B cell (primary cell): Measurements from ENCODE around the gene UBR3. TPM values are rescaled to one million over a fixed set of nuclear protein-coding genes. Genes with fewer than 3 reads are reported as not detected.
"Not testable (repeated sequence)": the region's sequence is repeated elsewhere in the genome, so short reads cannot be mapped to it uniquely, and the experiment has no call there.

Experiments used
- ATAC-seq: fragments of 200-7000 bp; cut with Tn5 transposase; one replicate; pipeline ENCODE4 v1.10.0; 2021; ENCODE audit warnings: low read depth, mild to moderate bottlenecking, moderate number of reproducible peaks, moderate library complexity
- CTCF ChIA-PET: fragments of 350-600 bp; sonication (Branson Sonifier 250); formaldehyde crosslinking; loops from one replicate; lab custom pipeline; 2021; ENCODE audit warnings: antibody characterized with exemption, inconsistent platforms; lab: Charles Lee
- POLR2A ChIA-PET: fragments of 350-600 bp; sonication (Branson Sonifier 250); formaldehyde crosslinking; loops from one replicate; lab custom pipeline; 2021; ENCODE audit warnings: antibody characterized with exemption; lab: Charles Lee
- DNase-seq: peaks from one replicate; pipeline ENCODE4 v3.0.0; 2013
- H2AFZ ChIP-seq: 2 replicates; pipeline ENCODE4 v1.6.1; 2012; ENCODE audit warnings: mild to moderate bottlenecking, low read depth, low read length; ENCODE audit not compliant: insufficient read depth, poor library complexity, severe bottlenecking
- H3K27ac ChIP-seq, 2 donors: 1 replicate in 1 of 2; 2 replicates in 1 of 2; pipeline ENCODE4 v1.5.1; 2012 to 2013; ENCODE audit warnings: low read length in 2 of 2, mild to moderate bottlenecking in 2 of 2, moderate library complexity in 1 of 2
- H3K27me3 ChIP-seq, 4 experiments: fragments of 200-600 bp in 1 of 4; sonication (generic) in 1 of 4; replicated peaks in 1 of 4; 1 replicate in 2 of 4; 2 replicates in 2 of 4; pipeline versions ENCODE4 v1.6.1 to v1.7.0; 2013 to 2016; ENCODE audit warnings: low read length in 3 of 4, mild to moderate bottlenecking in 2 of 4, mixed read lengths in 1 of 4, moderate library complexity in 1 of 4; ENCODE audit not compliant: insufficient read depth in 4 of 4, control insufficient read depth in 3 of 4; ENCODE audit errors: control extremely low read depth in 1 of 4
- H3K36me3 ChIP-seq, 2 experiments: replicated peaks in 1 of 2; 1 replicate in 1 of 2; 2 replicates in 1 of 2; pipeline versions ENCODE4 v1.6.1 to v1.7.1; 2013; ENCODE audit warnings: low read length in 1 of 2; ENCODE audit not compliant: insufficient read depth in 2 of 2, control insufficient read depth in 1 of 2; ENCODE audit errors: control extremely low read depth in 1 of 2, extremely low read depth in 1 of 2
- H3K4me1 ChIP-seq, 2 donors: fragments of 200-600 bp in 1 of 2; sonication (generic) in 1 of 2; 1 replicate in 1 of 2; 2 replicates in 1 of 2; pipeline versions ENCODE4 v1.5.1 to v1.6.1; 2013 to 2017; ENCODE audit warnings: low read length in 2 of 2; ENCODE audit not compliant: control insufficient read depth in 2 of 2, insufficient read depth in 2 of 2
- H3K4me2 ChIP-seq: replicated peaks from 2 replicates; pipeline ENCODE3; 2012; ENCODE audit warnings: mild to moderate bottlenecking, low read depth, low read length; ENCODE audit not compliant: poor library complexity, severe bottlenecking
- H3K4me3 ChIP-seq, 5 experiments: fragments of 200-600 bp in 1 of 5; sonication (generic) in 1 of 5; 1 replicate in 3 of 5; 2 replicates in 2 of 5; pipeline versions ENCODE4 v1.5.1 to v1.7.0; 2011 to 2016; ENCODE audit warnings: low read length in 4 of 5, mild to moderate bottlenecking in 4 of 5, low read depth in 2 of 5, control low read depth in 1 of 5, moderate library complexity in 1 of 5; ENCODE audit not compliant: insufficient read depth in 1 of 5; ENCODE audit errors: control extremely low read depth in 1 of 5, extremely low read depth in 1 of 5
- H3K79me2 ChIP-seq: fragments of 200-600 bp; sonication (generic); one replicate; pipeline ENCODE4 v1.6.0; 2016; ENCODE audit warnings: low read length; ENCODE audit not compliant: control insufficient read depth, insufficient read depth
- H3K9ac ChIP-seq: fragments of 200-600 bp; sonication (generic); 2 replicates; pipeline ENCODE4 v1.6.1; 2017; ENCODE audit warnings: mild to moderate bottlenecking, low read length, moderate library complexity
- H3K9me3 ChIP-seq, 3 donors: one replicate each; pipeline versions ENCODE4 v1.6.1 to v1.7.1; 2013; ENCODE audit warnings: low read length in 2 of 3; ENCODE audit not compliant: control insufficient read depth in 2 of 3, insufficient read depth in 1 of 3; ENCODE audit errors: control extremely low read depth in 1 of 3
- H4K20me1 ChIP-seq: 2 replicates; pipeline ENCODE4 v1.6.0; 2012; ENCODE audit warnings: mild to moderate bottlenecking, low read length; ENCODE audit not compliant: insufficient read depth, control insufficient read depth, poor library complexity, severe bottlenecking
- H3K27ac Mint-ChIP-seq: one replicate; pipeline ENCODE4 v1.8.0; 2021; ENCODE audit warnings: mixed read lengths
- H3K27me3 Mint-ChIP-seq: one replicate; pipeline ENCODE4 v1.8.0; 2021; ENCODE audit warnings: mixed read lengths
- H3K4me1 Mint-ChIP-seq: one replicate; pipeline ENCODE4 v1.8.0; 2021; ENCODE audit warnings: mixed read lengths
- H3K4me3 Mint-ChIP-seq: one replicate; pipeline ENCODE4 v1.8.0; 2021; ENCODE audit warnings: mixed read lengths
- H3K9me3 Mint-ChIP-seq: one replicate; pipeline ENCODE4 v1.8.0; 2022; ENCODE audit warnings: mixed read lengths; ENCODE audit not compliant: insufficient read depth
- EZH2 ChIP-seq: IDR thresholded peaks from 2 replicates; pipeline ENCODE4 v1.6.1; 2012; ENCODE audit warnings: borderline replicate concordance, low read depth, mild to moderate bottlenecking, moderate library complexity, low read length; ENCODE audit not compliant: insufficient read depth, poor library complexity, severe bottlenecking
- WGBS: methylation state at CpG from one replicate; pipeline ENCODE4 v1.1.5; 2013; ENCODE audit warnings: missing lambda C conversion rate; ENCODE audit not compliant: insufficient coverage; 5-methylcytosine and 5-hydroxymethylcytosine counted together
- intact Hi-C: fragments of 100-400 bp; cut with micrococcal nuclease; formaldehyde crosslinking; loops from one replicate; pipeline ENCODE4 v1.10.0; 2022
- polyA plus RNA-seq: library from polyadenylated mRNA; depleted of rRNA; stranded (reverse); fragments of >200 nt; gene quantifications from 2 replicates; pipeline ENCODE4 v1.2.3, GENCODE V29; 2012
- total RNA-seq, 2 donors: library from RNA; stranded (reverse); fragments of 120-200 nt in 1 of 2; gene quantifications; 1 replicate in 1 of 2; 2 replicates in 1 of 2; pipeline versions ENCODE4 v1.2.3 to v1.2.4, GENCODE V29; 2013 to 2022
- TF ChIP-seq, protein P1 (sequence below): fragments of 200-600 bp; IDR thresholded peaks from one replicate; pipeline ENCODE4 v1.8.0; 2022; ENCODE audit warnings: antibody characterized with exemption, mild to moderate bottlenecking

Gene UBR3
- total and polyA plus RNA-seq, 2 donors (not counting 1 experiment from before 2014, with no cell fraction given), result 5.9 to 58.1 TPM

DNA sequence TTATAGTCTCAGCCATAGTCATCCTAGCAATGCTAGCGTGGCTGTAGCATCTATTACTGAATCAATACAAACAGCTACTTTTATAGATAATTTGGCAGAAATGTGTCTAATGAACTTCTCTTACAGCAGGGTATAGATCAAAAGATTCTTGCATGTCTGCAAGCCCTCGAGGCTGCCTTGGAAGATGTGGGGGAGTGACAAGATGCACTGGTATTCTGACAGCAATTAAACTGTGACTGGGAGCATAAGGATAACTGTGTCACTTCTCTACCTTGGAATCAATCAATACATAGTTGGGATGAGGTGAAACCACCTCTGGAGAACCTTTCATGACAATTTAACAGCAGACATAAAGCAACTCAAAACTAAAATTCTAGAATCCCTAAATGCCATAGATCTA is 291.4 kb downstream of the UBR3 start:
- H3K27ac ChIP-seq, result no peak overlapping the region
- no peak for DNase-seq
- H3K9ac ChIP-seq, result no peak overlapping the region
- no peak overlapping the region for H3K27ac Mint-ChIP-seq
- H3K9me3 ChIP-seq, result peaks cover 0 to 10% (median 0%) of the 10 kb centered on the region in 3 donors
- H3K79me2 ChIP-seq, result no peaks in the 10 kb centered on the region
- intact Hi-C loops, result no loop called here
- ATAC-seq, result no peak
- no peaks in the 10 kb centered on the region for H3K4me1 Mint-ChIP-seq
- no peak overlapping the region for H3K4me2 ChIP-seq
- H2AFZ ChIP-seq, result no peak overlapping the region
- ChIA-PET CTCF (no interaction called here), POLR2A (no interaction called here)
- no peaks in the 10 kb centered on the region for H4K20me1 ChIP-seq
- no peaks in the 10 kb centered on the region for H3K36me3 ChIP-seq
- no peaks in the 10 kb centered on the region for H3K4me1 ChIP-seq
- H3K4me3 ChIP-seq, result no peak overlapping the region
- TF ChIP-seq EZH2, result no peak
- TF ChIP-seq, protein P1, sequence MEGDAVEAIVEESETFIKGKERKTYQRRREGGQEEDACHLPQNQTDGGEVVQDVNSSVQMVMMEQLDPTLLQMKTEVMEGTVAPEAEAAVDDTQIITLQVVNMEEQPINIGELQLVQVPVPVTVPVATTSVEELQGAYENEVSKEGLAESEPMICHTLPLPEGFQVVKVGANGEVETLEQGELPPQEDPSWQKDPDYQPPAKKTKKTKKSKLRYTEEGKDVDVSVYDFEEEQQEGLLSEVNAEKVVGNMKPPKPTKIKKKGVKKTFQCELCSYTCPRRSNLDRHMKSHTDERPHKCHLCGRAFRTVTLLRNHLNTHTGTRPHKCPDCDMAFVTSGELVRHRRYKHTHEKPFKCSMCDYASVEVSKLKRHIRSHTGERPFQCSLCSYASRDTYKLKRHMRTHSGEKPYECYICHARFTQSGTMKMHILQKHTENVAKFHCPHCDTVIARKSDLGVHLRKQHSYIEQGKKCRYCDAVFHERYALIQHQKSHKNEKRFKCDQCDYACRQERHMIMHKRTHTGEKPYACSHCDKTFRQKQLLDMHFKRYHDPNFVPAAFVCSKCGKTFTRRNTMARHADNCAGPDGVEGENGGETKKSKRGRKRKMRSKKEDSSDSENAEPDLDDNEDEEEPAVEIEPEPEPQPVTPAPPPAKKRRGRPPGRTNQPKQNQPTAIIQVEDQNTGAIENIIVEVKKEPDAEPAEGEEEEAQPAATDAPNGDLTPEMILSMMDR, result no peak
- no peak overlapping the region for H3K4me3 Mint-ChIP-seq
- WGBS, result no CpG with 5 or more reads among the region's 2 CpGs
- peaks cover 7% of the 10 kb centered on the region for H3K27me3 Mint-ChIP-seq
- peaks cover 15% of the 10 kb centered on the region for H3K9me3 Mint-ChIP-seq
- no peaks in the 10 kb centered on the region for H3K27me3 ChIP-seq

DNA sequence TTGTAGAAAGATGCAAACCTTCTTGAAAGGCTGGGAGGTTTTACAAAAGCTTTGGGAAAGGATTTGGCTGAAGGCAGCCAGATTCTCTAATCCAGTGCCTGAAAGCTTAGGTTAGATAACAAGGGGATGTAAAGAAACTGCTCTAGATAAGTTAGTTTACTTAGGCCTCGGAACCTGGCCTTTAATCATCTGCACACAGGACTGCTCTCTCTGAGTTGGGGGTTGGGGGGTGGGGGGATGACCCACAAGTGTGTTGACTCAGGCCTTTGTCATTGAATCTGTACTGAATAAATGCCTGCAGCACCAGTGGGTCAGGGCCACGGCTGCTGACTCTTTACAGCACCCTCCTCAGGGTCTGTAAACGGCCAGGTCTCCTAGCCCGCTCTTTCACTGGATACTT is 292.1 kb downstream of the UBR3 start:
- H3K4me3 Mint-ChIP-seq, ATAC-seq: not testable (repeated sequence)

More for the DNA sequence above, 292.1 kb downstream of the UBR3 start:
- H3K9ac ChIP-seq, H3K4me1 ChIP-seq, H3K36me3 ChIP-seq, H3K9me3 ChIP-seq, H3K79me2 ChIP-seq, intact Hi-C loops, H4K20me1 ChIP-seq, H3K27me3 Mint-ChIP-seq, H2AFZ ChIP-seq, H3K4me1 Mint-ChIP-seq, DNase-seq, POLR2A ChIA-PET, H3K27ac ChIP-seq, CTCF ChIA-PET, H3K4me2 ChIP-seq, H3K27ac Mint-ChIP-seq, H3K4me3 ChIP-seq, H3K27me3 ChIP-seq: not testable (repeated sequence)
- WGBS, result 97% methylated on average over 3 of the region's 4 CpGs
- peaks cover 15% of the 10 kb centered on the region for H3K9me3 Mint-ChIP-seq
